ENCODE measurements around the gene CCDC28B.

DNA sequence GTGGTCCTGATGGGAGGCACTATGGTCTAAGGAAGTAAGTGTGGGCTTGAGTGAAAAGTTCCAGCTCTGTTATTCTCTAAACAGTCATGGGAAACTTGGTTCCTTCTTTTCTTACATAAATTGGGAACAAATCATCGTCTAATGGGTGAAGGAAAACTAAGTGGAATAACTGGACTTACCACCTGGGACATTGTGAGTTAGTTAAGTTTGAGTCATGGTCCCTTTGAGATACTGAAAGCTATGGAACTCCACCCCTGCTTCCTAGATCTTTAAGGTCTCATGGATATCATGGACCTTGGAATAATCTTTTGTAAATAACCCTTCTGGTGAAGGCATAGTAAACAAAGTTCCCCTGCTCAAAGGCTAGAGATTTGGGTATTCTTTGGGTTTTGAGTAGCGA lies 37.0 kb upstream of the CCDC28B start:
- TF ChIP-seq POLR2A (IDR thresholded peaks at IDR 0.05): no peak
- TF ChIP-seq CTCF (IDR thresholded peaks at IDR 0.05 in 8 of 11, conservative IDR thresholded peaks at IDR 0.05 in 3 of 11): no peak

Measured in spleen (tissue), 7 donors.